OCI-LY1 (cell line): ENCODE measurements around the gene TBX4.

Source experiments
- CTCF ChIP-seq: fragments of 200-600 bp; sonication (generic), shearing (Covaris generic); IDR thresholded peaks from 2 replicates; pipeline ENCODE4 v1.5.1; 2017; ENCODE audit warnings: mild to moderate bottlenecking, antibody characterized with exemption, low read length, moderate library complexity, mixed read lengths
- EZH2 ChIP-seq: fragments of 200-600 bp; sonication (generic), shearing (Covaris generic); IDR thresholded peaks from 2 replicates; pipeline ENCODE4 v1.8.0; 2017; ENCODE audit warnings: borderline replicate concordance, mixed run types, mild to moderate bottlenecking, antibody characterized with exemption, low read length, moderate library complexity, mixed read lengths

- no peak for TF ChIP-seq EZH2
- TF ChIP-seq CTCF, result no peak
These were observed 26.0 kb downstream of the TBX4 start for GRCh38 chr17:61478026-61478789.
